Measurements from ENCODE around the gene CTRL.

The CTRL gene

DNA sequence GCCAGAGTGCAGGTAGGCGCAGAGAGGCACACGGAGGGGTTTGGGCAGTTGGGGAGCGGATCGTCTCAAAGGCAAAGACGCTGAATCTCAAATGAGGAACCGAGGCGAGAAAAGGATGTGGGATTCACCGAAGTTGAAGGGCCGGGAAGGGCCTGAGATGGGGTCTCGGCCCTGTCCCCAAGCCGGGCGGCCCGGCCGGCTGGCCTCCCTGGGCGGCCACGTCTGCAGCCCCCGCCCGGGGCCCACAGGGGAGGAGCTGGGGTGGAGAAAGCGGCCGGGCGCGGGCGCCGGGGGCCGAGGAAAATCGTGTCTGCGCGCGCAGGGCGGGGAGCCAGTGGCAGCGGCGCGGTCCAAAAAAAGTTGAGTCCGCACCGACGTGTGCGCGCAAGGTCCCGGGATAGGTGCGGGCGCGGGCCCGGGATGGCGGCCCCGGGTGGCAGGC, 36.3 kb upstream of the CTRL start:
- intact Hi-C loops (cut with DNase I; ENCODE audit: low total_unique reads): no loop called here
- peak overlapping the region; percentile 95 to 96 for H3K27ac ChIP-seq
- peaks cover 0 to 8% (median 4%) of the 10 kb centered on the region in 3 donors for H3K36me3 ChIP-seq
- no peak for DNase-seq
- TF ChIP-seq, protein P1, sequence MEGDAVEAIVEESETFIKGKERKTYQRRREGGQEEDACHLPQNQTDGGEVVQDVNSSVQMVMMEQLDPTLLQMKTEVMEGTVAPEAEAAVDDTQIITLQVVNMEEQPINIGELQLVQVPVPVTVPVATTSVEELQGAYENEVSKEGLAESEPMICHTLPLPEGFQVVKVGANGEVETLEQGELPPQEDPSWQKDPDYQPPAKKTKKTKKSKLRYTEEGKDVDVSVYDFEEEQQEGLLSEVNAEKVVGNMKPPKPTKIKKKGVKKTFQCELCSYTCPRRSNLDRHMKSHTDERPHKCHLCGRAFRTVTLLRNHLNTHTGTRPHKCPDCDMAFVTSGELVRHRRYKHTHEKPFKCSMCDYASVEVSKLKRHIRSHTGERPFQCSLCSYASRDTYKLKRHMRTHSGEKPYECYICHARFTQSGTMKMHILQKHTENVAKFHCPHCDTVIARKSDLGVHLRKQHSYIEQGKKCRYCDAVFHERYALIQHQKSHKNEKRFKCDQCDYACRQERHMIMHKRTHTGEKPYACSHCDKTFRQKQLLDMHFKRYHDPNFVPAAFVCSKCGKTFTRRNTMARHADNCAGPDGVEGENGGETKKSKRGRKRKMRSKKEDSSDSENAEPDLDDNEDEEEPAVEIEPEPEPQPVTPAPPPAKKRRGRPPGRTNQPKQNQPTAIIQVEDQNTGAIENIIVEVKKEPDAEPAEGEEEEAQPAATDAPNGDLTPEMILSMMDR (IDR thresholded peaks at IDR 0.05): no peak
- peak overlapping the region; percentile 93 to 98 for H3K4me3 ChIP-seq
- peaks cover 0 to 51% (median 46%) of the 10 kb centered on the region in 4 donors for H3K4me1 ChIP-seq
- H3K9me3 ChIP-seq: no peaks in the 10 kb centered on the region
- H3K27me3 ChIP-seq: no peaks in the 10 kb centered on the region

DNA sequence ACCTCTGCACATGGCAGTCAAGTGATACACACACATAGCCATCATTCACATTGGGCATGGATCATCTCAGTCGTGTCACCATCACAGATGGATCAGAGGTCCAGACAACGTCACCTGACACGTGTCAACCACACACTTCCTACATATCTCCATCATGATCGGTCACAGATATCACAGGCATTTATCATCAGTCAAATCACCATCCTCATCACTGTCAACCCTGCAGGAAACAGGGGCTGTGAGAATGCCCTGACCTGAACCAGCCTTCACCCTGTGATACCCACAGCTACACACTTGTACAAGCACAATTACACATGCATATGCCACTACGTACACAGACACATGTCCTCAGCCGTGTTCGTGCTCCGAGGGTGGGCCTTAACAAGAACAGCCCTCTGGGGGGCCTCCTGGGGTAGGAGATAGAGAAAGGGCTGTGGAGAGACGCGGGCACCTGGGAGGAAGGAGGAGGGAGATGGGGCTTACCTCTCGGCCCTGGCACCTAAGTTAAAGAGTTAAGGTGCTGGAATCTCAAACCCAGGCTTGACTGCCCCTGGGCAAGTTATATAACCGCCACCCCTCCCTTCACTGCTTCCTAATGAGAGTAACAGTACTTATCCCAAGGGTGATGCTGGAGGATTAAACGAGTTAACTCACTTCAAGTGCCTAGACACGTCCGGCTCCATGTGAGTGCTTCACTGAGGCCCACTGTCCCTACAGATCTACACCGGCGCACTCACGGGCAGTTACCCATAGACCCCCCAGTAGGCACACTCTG, 35.7 kb upstream of the CTRL start:
- H3K27ac ChIP-seq: peak overlapping the region; percentile 95 to 96
- intact Hi-C loops (cut with DNase I; ENCODE audit: low total_unique reads): no loop called here

DNA sequence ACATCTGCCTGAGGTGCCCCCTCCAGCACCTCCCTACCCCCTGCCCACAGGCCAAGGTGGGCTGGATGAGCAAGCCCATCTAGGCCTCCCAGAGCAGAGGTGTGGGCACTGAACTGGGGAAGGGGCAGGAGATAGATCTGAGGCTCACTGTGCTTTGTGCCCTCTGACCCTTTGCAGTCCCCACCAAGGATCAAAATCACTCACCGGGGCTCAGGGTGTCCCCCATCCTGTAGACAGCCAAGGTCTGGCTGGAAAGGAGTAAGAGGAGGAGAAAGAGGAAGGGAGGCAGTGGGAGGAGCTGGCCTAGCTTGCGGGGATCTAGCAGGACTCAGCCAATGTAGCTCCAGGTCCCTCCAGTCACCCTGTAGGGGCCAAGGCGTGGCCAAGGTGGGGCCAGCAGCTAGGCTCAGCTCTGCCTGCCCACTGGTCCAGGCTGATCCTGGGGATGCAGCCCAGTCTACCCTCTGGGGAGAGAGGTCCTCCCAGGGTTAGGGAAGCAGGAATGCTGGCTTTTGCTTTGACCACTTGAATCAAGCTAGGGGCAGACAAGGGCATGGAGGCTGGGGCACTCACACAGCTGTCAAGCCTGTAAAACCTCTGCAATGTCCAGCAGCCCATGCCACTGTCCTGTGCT, 35.0 kb upstream of the CTRL start:
- peak overlapping the region; percentile 95 to 96 for H3K27ac ChIP-seq
- peak overlapping the region; percentile 93 to 98 for H3K4me3 ChIP-seq
- peak in 1 of 2 donors; percentile 87 for DNase-seq
- H3K27me3 ChIP-seq: no peaks in the 10 kb centered on the region
- intact Hi-C loops (cut with DNase I; ENCODE audit: low total_unique reads): no loop called here
- peaks cover 12 to 21% (median 17%) of the 10 kb centered on the region in 3 donors for H3K36me3 ChIP-seq
- no peaks in the 10 kb centered on the region for H3K9me3 ChIP-seq
- TF ChIP-seq, protein P1 (IDR thresholded peaks at IDR 0.05): no peak
- H3K4me1 ChIP-seq: peaks cover 0 to 62% (median 54%) of the 10 kb centered on the region in 4 donors

More for the DNA sequence above, 35.7 kb upstream of the CTRL start:
- Histone ChIP-seq H3K4me3 (peak overlapping the region; percentile 93 to 98), H3K27me3 (no peaks in the 10 kb centered on the region), H3K36me3 (peaks cover 5 to 14% (median 10%) of the 10 kb centered on the region in 3 donors), H3K9me3 (no peaks in the 10 kb centered on the region), H3K4me1 (peaks cover 0 to 55% (median 49%) of the 10 kb centered on the region in 4 donors)
- TF ChIP-seq, protein P1 (IDR thresholded peaks at IDR 0.05): no peak
- DNase-seq: no peak

DNA sequence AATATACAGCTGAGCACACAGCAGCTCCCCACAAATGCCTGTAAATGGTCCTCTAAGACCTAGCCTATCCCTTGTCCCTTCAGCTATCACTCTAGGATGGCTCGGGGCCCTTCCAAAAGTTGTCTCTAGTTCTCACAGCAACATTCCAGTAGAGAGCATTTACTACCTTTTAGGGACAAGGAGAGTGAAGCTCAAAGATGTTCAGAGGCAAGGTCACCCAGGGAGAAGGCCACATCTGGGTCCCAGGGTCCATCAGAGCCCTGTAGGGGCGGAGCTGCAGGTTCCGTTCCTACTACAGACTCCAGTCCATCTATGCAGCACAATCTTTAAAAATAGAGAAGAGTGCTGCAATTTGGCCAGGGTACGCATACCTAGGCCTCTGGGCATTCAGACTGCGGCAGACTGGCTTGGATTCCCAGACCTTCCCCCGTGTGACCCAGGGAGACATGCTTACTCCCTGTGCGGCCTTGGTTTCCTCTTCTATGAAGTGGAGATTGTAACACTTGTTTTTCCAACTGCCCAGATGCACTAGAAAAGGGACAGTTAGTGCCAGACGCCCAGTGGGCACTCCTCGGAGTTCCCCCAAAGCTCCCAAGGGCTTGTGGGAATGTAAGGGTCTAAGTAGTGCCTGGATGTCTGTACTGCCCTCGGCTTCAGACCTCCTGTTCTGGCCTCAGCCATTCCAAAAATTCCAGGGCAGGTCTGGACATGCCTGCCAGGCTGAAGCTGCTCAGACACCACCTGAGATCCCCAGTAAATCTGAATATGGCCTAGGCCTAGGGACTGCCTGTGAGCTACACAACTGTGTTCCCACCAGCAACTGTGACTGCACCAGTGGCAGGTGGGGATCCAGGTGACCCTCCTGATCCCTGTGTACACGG, 34.2 kb upstream of the CTRL start:
- Histone ChIP-seq H3K27ac (peak overlapping the region; percentile 95 to 96), H3K4me1 (peaks cover 0 to 68% (median 60%) of the 10 kb centered on the region in 4 donors), H3K27me3 (no peaks in the 10 kb centered on the region), H3K4me3 (peak overlapping the region; percentile 93 to 98), H3K9me3 (no peaks in the 10 kb centered on the region), H3K36me3 (peaks cover 20 to 28% (median 25%) of the 10 kb centered on the region in 3 donors)
- intact Hi-C loops (cut with DNase I; ENCODE audit: low total_unique reads): no loop called here
- TF ChIP-seq, protein P1 (IDR thresholded peaks at IDR 0.05): no peak
- DNase-seq: no peak

DNA sequence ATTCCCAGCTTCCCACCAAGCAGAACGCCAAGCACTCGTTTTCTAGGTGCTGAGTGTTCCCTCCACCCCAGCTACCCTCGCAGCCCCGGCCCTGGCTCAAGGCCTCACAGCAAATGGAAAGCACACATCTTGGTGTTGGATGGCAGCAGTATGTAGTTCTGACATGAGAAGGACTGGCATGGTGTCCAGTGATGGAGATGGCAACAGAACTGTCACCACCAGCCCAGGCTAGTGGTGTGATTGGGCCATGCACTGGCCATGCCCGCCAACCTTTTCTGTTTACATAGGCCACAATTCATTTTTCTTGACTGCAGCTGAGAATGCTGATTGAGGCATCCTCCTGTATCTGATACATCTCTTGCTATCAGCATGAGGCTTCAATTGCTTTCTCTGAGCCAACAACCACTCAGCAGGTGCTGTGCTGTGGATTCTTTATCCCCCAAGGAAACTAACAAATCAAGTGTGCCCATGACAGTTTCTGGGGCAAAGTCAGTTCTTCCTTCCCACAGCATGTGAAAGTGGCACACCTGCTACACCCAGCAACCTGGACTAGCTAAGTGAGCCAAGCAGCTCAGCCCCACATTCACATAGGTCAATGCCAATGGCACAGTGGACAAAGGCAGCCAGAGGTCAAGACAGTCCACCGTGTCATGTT, 32.9 kb upstream of the CTRL start:
- TF ChIP-seq, protein P1 (IDR thresholded peaks at IDR 0.05): no peak
- no peak for DNase-seq
- no peaks in the 10 kb centered on the region for H3K27me3 ChIP-seq
- H3K27ac ChIP-seq: peak overlapping the region; percentile 34 to 95
- peaks cover 0 to 80% (median 71%) of the 10 kb centered on the region in 4 donors for H3K4me1 ChIP-seq
- intact Hi-C loops (cut with DNase I; ENCODE audit: low total_unique reads): no loop called here
- peaks cover 33 to 41% (median 38%) of the 10 kb centered on the region in 3 donors for H3K36me3 ChIP-seq
- no peaks in the 10 kb centered on the region for H3K9me3 ChIP-seq
- no peak overlapping the region for H3K4me3 ChIP-seq

Measured in tibial artery (tissue), 4 donors.